GM04503 (cell line): ENCODE measurements around the gene SNRNP70.

Experiments
- DNase-seq: peaks from one replicate; pipeline ENCODE4 v3.0.0-alpha.2; 2012; ENCODE audit warnings: low read depth

SNRNP70 gene

GRCh38 chr19:49148044-49148682, 62.9 kb downstream of the SNRNP70 start:
- no peak for DNase-seq

DNA sequence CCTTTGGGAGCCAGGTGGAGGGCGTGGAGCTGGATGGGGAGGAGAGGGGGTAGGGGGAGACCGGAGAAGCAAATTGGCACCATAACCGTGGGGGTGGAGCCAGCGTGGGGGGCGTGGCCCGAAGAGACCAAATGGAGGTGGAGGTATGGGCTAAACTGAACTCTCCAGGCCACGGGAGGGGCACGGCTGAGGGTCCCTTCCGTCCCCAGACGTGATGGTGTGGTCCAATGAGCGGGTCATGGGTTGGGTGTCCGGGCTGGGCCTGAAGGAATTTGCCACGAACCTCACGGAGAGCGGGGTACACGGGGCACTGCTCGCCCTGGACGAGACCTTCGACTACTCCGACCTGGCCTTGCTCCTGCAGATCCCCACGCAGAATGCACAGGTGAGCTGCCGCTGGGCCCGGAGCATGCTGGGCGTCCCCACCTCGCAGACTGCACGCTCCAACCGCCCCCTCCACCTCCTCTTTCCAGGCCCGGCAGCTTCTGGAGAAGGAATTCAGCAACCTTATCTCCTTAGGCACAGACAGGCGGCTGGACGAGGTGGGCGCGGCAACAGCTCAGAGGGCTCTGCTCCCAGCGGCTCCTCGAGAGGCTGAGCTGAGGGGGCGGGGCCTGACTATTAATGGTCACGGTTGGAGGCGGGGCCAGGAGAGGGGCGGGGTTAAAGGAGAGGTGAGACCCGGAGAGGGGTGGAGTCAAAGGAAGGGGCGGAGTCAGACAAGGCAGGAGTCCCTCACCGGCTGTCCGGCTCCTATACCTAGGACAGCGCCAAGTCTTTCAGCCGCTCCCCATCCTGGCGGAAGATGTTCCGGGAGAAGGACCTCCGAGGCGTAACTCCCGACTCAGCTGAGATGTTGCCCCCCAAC, 63.8 kb downstream of the SNRNP70 start:
- peak; percentile 33 for DNase-seq

GRCh38 chr19:49149652-49150105, 64.4 kb downstream of the SNRNP70 start:
- DNase-seq, result peak; percentile 32

DNA sequence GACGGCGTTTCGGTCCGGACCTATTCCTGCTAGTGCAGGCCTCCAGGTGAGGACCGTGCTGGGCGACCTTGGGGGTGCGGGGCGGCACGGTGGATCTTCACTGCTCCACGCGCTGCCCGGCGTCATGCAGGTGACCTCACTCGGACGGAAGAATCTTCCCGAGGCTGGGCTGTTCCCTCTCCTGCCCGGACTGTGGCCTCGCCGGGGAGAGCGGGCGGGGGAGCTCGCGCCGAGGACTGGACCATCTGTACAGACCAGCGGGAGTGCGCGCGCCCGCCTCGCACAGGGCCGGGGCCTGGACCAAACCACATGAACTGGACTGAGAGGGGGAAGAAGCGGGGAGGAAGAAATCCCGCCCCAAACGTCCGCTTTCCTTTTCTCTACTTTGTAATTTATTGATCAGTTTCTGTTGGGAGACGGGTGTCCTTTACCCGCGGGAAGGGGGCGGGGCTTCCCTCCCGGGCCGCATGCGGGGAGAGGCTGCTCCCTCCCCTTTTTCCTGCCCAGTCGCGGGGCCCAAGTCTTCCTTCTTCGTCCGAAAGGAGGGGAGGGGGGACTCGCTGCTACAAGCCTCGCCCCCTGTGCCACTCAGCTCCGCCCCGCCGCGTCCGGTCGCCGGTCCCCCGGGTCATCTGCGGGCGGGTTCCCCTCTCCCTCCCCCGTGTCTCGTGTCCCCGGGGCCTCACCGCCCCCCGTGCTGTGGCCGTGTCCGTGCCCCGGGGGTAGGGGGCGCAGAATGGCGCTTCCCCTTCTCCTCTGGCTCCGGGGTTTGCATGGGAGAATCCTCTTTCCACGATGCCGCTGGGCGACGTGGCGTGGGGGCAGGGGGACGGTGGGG, 65.1 kb downstream of the SNRNP70 start:
- DNase-seq, result peak; percentile 29

GRCh38 chr19:49150944-49151243, 65.6 kb downstream of the SNRNP70 start:
- DNase-seq, result no peak

GRCh38 chr19:49151267-49152118, 66.2 kb downstream of the SNRNP70 start:
- no peak for DNase-seq

GRCh38 chr19:49152119-49152550, 66.9 kb downstream of the SNRNP70 start:
- DNase-seq, result no peak

DNA sequence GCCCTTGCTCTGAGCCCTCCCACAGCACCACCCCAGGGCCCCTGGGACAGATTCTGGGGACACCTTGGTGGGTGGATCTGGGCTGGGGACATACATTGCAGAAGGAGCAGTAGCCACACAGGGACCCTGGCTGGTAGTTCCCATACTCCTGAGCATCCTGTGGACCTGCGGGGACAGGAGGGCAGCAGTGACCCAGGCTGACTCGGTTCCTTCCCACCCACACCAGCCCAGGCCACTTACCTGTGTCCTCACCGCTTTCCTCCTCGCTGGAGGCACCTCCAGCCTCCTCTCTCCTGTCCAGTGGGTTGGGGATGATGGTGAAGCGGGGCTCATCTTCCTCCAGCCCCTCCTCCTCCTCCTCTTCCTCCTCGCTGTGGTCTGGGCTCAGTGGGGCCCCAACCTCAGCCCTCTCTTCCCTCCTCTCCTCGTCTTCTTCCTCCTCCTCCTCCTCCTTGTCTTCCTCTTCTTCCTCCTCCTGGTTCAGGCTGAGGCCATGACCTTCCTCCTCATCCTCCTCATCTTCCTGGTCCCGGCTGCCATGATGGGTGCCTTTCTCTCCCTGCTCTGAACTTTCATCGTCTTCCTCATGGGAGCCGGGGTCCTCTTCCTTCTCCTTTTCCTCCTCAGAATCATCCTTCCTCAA, 68.0 kb downstream of the SNRNP70 start:
- no peak for DNase-seq

GRCh38 chr19:49154279-49154678, 69.0 kb downstream of the SNRNP70 start:
- no peak for DNase-seq

DNA sequence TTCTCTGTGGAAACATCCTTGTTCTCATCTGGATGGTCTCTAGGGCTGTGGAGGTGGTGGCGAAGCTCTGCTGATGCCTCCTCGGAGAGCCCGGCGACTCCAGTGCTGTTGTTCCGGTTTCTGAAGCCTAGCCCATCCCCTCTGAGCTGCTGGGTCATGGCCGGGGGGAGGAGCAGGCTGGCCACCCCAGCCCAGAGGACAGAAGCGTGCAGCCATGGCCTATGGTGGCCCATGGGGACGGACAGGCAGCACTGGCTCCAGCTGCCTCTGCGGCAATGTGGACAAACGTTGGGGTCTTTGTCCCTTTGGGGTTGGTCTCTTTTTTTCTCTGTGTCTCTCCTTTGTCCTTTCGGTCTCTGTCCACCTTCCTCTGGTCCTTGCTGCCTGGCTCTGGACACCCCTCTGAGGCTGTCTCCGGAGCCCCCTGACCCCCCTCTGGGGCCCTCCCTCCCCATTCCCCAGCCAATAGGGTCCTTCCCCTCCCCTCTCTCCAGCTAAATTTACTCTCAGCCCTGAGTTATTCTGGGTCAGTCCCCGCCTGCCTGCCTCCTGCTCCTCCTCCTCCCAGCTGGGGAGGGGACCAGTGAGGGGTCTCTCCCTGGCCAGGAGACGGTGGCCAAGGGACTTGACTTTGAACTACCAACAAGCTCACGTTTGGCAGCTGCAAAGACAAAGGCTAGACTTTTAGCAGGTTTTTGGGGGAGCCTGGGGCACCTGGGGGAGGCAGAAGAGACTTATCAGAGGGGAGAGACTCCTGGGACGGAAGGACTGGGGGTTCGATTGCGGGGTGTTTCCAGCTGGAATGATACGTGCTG, 70.0 kb downstream of the SNRNP70 start, which contains the start of gene HRC:
HRC (minus strand) TSS at position 392 of the 815 bp plus-strand sequence; CDS start at position 233, 159 bp downstream.
- DNase-seq, result no peak

GRCh38 chr19:49155820-49156346, 70.6 kb downstream of the SNRNP70 start:
- no peak for DNase-seq

DNA sequence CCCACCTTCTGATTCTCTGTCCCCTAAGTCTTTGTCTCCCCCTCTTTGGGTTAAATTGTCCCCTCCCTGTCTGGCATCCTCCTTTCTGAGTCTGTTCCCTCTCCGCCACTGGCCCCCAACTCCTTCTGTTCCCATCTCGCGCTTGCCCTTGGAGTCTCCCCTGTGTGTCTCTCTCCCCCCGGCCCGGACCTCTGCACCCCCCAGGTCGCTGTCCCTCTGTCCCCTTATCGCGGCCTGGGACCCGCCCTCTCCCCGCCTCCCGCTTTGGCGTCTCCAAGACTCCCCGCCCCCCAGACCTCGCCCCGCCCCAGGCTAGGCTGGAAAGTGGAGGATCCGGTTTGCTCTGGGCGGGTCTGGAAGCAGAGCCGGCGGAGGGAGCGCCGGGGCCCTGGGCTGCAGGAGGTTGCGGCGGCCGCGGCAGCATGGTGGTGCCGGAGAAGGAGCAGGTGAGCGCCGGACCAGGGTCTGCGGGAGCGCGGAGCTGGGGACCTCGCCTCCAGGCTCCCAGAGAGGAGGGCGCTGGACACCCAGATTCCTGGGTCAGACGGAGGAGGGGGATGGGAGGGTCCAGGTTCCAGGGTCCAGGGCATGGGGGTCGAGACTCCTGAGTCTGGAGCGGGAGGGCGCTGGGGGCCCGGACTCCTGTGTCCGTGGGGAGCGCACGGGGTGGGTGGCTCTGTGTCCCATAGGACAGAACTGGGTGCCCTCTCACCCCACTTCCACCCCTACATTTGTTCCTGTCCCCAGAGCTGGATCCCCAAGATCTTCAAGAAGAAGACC, 72.4 kb downstream of the SNRNP70 start, which contains the start of gene TRPM4:
TRPM4 (plus strand) TSS at position 348 of the 780 bp plus-strand sequence; CDS start at position 423, 75 bp downstream.
- no peak for DNase-seq
